Measurements from ENCODE around the gene PDE6C. TPM values are rescaled to one million over a fixed set of nuclear protein-coding genes. Genes with fewer than 3 reads are reported as not detected.

PDE6C gene
- total RNA-seq, 2 donors from 2014 or later: not detected

- ATAC-seq (ENCODE audit: insufficient number of reproducible peaks, low FRiP score, low read depth) (no peak), DNase-seq (ENCODE audit: low spot score) (no peak)
- TF ChIP-seq, protein P1, sequence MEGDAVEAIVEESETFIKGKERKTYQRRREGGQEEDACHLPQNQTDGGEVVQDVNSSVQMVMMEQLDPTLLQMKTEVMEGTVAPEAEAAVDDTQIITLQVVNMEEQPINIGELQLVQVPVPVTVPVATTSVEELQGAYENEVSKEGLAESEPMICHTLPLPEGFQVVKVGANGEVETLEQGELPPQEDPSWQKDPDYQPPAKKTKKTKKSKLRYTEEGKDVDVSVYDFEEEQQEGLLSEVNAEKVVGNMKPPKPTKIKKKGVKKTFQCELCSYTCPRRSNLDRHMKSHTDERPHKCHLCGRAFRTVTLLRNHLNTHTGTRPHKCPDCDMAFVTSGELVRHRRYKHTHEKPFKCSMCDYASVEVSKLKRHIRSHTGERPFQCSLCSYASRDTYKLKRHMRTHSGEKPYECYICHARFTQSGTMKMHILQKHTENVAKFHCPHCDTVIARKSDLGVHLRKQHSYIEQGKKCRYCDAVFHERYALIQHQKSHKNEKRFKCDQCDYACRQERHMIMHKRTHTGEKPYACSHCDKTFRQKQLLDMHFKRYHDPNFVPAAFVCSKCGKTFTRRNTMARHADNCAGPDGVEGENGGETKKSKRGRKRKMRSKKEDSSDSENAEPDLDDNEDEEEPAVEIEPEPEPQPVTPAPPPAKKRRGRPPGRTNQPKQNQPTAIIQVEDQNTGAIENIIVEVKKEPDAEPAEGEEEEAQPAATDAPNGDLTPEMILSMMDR (IDR thresholded peaks at IDR 0.05): no peak
- H3K27me3 ChIP-seq (replicated peaks; ENCODE audit: insufficient read depth): no peaks in the 10 kb centered on the region
- no peaks in the 10 kb centered on the region for H3K4me1 ChIP-seq (ENCODE audit: control insufficient read depth in 1 of 2, low read depth in 2 of 2)
- no peaks in the 10 kb centered on the region for H3K36me3 ChIP-seq
- no peak overlapping the region for H3K4me3 ChIP-seq
- no peaks in the 10 kb centered on the region for H3K9me3 ChIP-seq
- no peak overlapping the region for H3K27ac ChIP-seq
These were observed 98.1 kb downstream of the PDE6C start for GRCh38 chr10:93710333-93710909.

GRCh38 chr10:93711891-93712290 is 99.6 kb downstream of the PDE6C start:
- no peak for DNase-seq (ENCODE audit: low spot score)
- ATAC-seq (ENCODE audit: insufficient number of reproducible peaks, low FRiP score, low read depth): no peak
- Histone ChIP-seq H3K4me3 (no peak overlapping the region), H3K9me3 (no peaks in the 10 kb centered on the region), H3K27ac (no peak overlapping the region), H3K36me3 (no peaks in the 10 kb centered on the region), H3K27me3 (replicated peaks; ENCODE audit: insufficient read depth) (no peaks in the 10 kb centered on the region), H3K4me1 (ENCODE audit: control insufficient read depth in 1 of 2, low read depth in 2 of 2) (no peaks in the 10 kb centered on the region)
- TF ChIP-seq, protein P1 (IDR thresholded peaks at IDR 0.05): no peak

GRCh38 chr10:93712593-93712992 is 100.3 kb downstream of the PDE6C start:
- Histone ChIP-seq H3K4me3 (no peak overlapping the region), H3K27me3 (replicated peaks; ENCODE audit: insufficient read depth) (no peaks in the 10 kb centered on the region), H3K9me3 (no peaks in the 10 kb centered on the region), H3K27ac (no peak overlapping the region), H3K36me3 (no peaks in the 10 kb centered on the region), H3K4me1 (ENCODE audit: control insufficient read depth in 1 of 2, low read depth in 2 of 2) (no peaks in the 10 kb centered on the region)
- DNase-seq (ENCODE audit: low spot score) (no peak), ATAC-seq (ENCODE audit: insufficient number of reproducible peaks, low FRiP score, low read depth) (no peak)
- TF ChIP-seq, protein P1 (IDR thresholded peaks at IDR 0.05): no peak

DNA sequence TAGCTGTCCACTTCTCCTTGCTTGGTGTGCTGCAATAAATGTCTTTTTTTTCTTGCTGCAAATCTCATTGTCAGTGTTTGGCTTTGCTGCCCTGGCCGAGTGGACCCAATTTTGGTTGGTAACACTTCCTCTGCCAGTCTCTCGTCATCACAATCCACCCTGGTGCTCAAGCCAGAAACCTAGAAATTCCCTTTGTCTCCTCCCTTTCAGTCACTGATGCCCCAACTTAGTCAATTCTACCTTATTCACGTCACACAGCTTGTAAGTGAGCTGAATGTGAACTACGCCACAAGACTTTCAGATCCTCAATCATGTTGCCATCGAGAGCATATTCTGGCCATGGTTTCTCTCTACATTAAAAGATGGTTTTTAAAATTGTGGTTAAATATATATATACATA is 103.0 kb downstream of the PDE6C start:
- Histone ChIP-seq H3K4me3 (no peak overlapping the region), H3K36me3 (no peaks in the 10 kb centered on the region), H3K27ac (no peak overlapping the region), H3K9me3 (no peaks in the 10 kb centered on the region), H3K27me3 (replicated peaks; ENCODE audit: insufficient read depth) (no peaks in the 10 kb centered on the region), H3K4me1 (ENCODE audit: control insufficient read depth in 1 of 2, low read depth in 2 of 2) (no peaks in the 10 kb centered on the region)
- TF ChIP-seq, protein P1 (IDR thresholded peaks at IDR 0.05): no peak
- no peak for ATAC-seq (ENCODE audit: insufficient number of reproducible peaks, low FRiP score, low read depth)
- no peak for DNase-seq (ENCODE audit: low spot score)

Other genes with a start within 250 kb of the PDE6C start
- 100 to 1,000 TPM; 132 to 138 TPM for gene MYOF, start 130.2 kb upstream of the PDE6C start, total RNA-seq
- 1 to 10 TPM in 1 of 2 donors, not detected in 1; 5.1 TPM for gene CEP55, start 115.9 kb upstream of the PDE6C start, total RNA-seq
- gene FFAR4, start 45.9 kb upstream of the PDE6C start, total RNA-seq: 1 to 10 TPM in 1 of 2 donors, not detected in 1; 1.3 TPM
- 10 to 100 TPM; 23.1 to 23.3 TPM for gene RBP4, start 11.3 kb upstream of the PDE6C start, total RNA-seq
- 10 to 100 TPM; 25.7 to 35.9 TPM for gene FRA10AC1, start 90.1 kb downstream of the PDE6C start, total RNA-seq
- gene LGI1, start 145.4 kb downstream of the PDE6C start, total RNA-seq: 1 to 10 TPM in 1 of 2 donors, not detected in 1; 4.7 TPM

All from thoracic aorta (tissue), 2 donors.